WTC11 (cell line): ENCODE data around the gene TBC1D1.

Experiments used
- ATF2 ChIP-seq: sonication (generic); formaldehyde crosslinking; IDR thresholded peaks from 2 replicates; pipeline ENCODE4 v1.8.1; 2022; ENCODE audit warnings: low read depth, missing genetic modification reagents, borderline replicate concordance
- CBFB ChIP-seq: sonication (generic); formaldehyde crosslinking; IDR thresholded peaks from 2 replicates; pipeline ENCODE4 v1.8.1; 2022; ENCODE audit warnings: mild to moderate bottlenecking, low read depth, missing genetic modification reagents
- CTCF ChIP-seq: fragments of 200-600 bp; IDR thresholded peaks from 2 replicates; pipeline ENCODE4 v1.8.0; 2022; ENCODE audit warnings: antibody characterized with exemption
- E2F1 ChIP-seq: sonication (generic); formaldehyde crosslinking; IDR thresholded peaks from 2 replicates; pipeline ENCODE4 v1.8.0; 2022; ENCODE audit warnings: mild to moderate bottlenecking, missing genetic modification reagents
- ETV6 ChIP-seq: sonication (generic); formaldehyde crosslinking; IDR thresholded peaks from 2 replicates; pipeline ENCODE4 v1.8.1; 2022; ENCODE audit warnings: mild to moderate bottlenecking, missing genetic modification reagents
- NFYB ChIP-seq: sonication (generic); formaldehyde crosslinking; conservative IDR thresholded peaks from 2 replicates; pipeline ENCODE4 v1.8.0; 2022; ENCODE audit warnings: low read depth, missing genetic modification reagents
- NR1H2 ChIP-seq: sonication (generic); formaldehyde crosslinking; IDR thresholded peaks from 2 replicates; pipeline ENCODE4 v1.9.0; 2021; ENCODE audit warnings: mild to moderate bottlenecking, moderate library complexity, missing genetic modification reagents
- NR2C2 ChIP-seq: sonication (generic); formaldehyde crosslinking; IDR thresholded peaks from 2 replicates; pipeline ENCODE4 v1.8.0; 2022; ENCODE audit warnings: mild to moderate bottlenecking, missing genetic modification reagents
- SP1 ChIP-seq: sonication (generic); formaldehyde crosslinking; conservative IDR thresholded peaks from 2 replicates; pipeline ENCODE4 v1.8.1; 2022; ENCODE audit warnings: missing genetic modification reagents
- STAT6 ChIP-seq: sonication (generic); formaldehyde crosslinking; conservative IDR thresholded peaks from 2 replicates; pipeline ENCODE4 v1.8.1; 2023; ENCODE audit warnings: mild to moderate bottlenecking, low read depth, missing genetic modification reagents, moderate library complexity
- TEAD4 ChIP-seq: sonication (generic); formaldehyde crosslinking; IDR thresholded peaks from 2 replicates; pipeline ENCODE4 v1.8.0; 2022; ENCODE audit warnings: mild to moderate bottlenecking, missing genetic modification reagents
- TP53 ChIP-seq: sonication (generic); formaldehyde crosslinking; IDR thresholded peaks from 2 replicates; pipeline ENCODE4 v1.8.1; 2023; ENCODE audit warnings: mild to moderate bottlenecking, missing genetic modification reagents
- USF2 ChIP-seq: sonication (generic); formaldehyde crosslinking; IDR thresholded peaks from 2 replicates; pipeline ENCODE4 v1.8.1; 2023; ENCODE audit warnings: mild to moderate bottlenecking, missing genetic modification reagents, moderate library complexity
- ZNF263 ChIP-seq: sonication (generic); formaldehyde crosslinking; IDR thresholded peaks from 2 replicates; pipeline ENCODE4 v1.8.1; 2022; ENCODE audit warnings: low read depth, mild to moderate bottlenecking, moderate library complexity, missing genetic modification reagents

GRCh38 chr4:37956941-37957340, 66.1 kb downstream of the TBC1D1 start:
- TF ChIP-seq CTCF (no peak), NR1H2 (no peak), NFYB (no peak), SP1 (CRISPR knock-in tag) (no peak), ETV6 (CRISPR knock-in tag) (no peak), TP53 (CRISPR knock-in tag) (no peak), NR2C2 (CRISPR knock-in tag) (no peak), CBFB (CRISPR knock-in tag) (no peak), TEAD4 (no peak), ZNF263 (CRISPR knock-in tag) (no peak), USF2 (CRISPR knock-in tag) (no peak), ATF2 (CRISPR knock-in tag) (no peak), STAT6 (no peak), E2F1 (CRISPR knock-in tag) (no peak)
